Renal cortex interstitium (tissue), 15 donors: ENCODE results near the gene NBPF14. TPM values are rescaled to one million over a fixed set of nuclear protein-coding genes. Genes with fewer than 3 reads are reported as not detected.
"Not testable (repeated sequence)": the region's sequence is repeated elsewhere in the genome, so short reads cannot be mapped to it uniquely, and the experiment has no call there.

ENCODE experiments used
- DNase-seq, 11 donors: peaks; one replicate each; pipeline ENCODE4 v3.0.0-alpha.2; 2013; ENCODE audit warnings: low read depth in 9 of 11, low spot score in 4 of 11; ENCODE audit errors: extremely low read depth in 1 of 11
- long read RNA-seq, 16 experiments: transcript quantifications; one replicate each; lab custom pipeline, GENCODE V29; 2026
- polyA plus RNA-seq, 3 donors: library from polyadenylated mRNA; unstranded; fragments of 120-200 nt; gene quantifications; one replicate each; pipeline ENCODE4 v1.2.1, GENCODE V29; 2013; ENCODE audit not compliant: insufficient read length in 3 of 3

Gene NBPF14, protein sequence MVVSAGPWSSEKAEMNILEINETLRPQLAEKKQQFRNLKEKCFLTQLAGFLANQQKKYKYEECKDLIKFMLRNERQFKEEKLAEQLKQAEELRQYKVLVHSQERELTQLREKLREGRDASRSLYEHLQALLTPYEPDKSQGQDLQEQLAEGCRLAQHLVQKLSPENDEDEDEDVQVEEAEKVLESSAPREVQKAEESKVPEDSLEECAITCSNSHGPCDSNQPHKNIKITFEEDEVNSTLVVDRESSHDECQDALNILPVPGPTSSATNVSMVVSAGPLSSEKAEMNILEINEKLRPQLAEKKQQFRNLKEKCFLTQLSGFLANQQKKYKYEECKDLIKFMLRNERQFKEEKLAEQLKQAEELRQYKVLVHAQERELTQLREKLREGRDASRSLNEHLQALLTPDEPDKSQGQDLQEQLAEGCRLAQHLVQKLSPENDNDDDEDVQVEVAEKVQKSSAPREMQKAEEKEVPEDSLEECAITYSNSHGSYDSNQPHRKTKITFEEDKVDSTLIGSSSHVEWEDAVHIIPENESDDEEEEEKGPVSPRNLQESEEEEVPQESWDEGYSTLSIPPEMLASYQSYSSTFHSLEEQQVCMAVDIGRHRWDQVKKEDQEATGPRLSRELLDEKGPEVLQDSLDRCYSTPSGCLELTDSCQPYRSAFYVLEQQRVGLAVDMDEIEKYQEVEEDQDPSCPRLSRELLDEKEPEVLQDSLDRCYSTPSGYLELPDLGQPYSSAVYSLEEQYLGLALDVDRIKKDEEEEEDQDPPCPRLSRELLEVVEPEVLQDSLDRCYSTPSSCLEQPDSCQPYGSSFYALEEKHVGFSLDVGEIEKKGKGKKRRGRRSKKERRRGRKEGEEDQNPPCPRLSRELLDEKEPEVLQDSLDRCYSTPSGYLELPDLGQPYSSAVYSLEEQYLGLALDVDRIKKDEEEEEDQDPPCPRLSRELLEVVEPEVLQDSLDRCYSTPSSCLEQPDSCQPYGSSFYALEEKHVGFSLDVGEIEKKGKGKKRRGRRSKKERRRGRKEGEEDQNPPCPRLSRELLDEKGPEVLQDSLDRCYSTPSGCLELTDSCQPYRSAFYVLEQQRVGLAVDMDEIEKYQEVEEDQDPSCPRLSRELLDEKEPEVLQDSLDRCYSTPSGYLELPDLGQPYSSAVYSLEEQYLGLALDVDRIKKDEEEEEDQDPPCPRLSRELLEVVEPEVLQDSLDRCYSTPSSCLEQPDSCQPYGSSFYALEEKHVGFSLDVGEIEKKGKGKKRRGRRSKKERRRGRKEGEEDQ (N-terminal part only)
- polyA plus RNA-seq, result 10 to 100 TPM; 36.2 to 41.7 (median 36.4) TPM
- long read RNA-seq, donor 1, partial matches to known transcripts, result 0 of 2 reads
- long read RNA-seq, donor 1, other reads (novel, unspliced or antisense), result 0 of 2 reads
- long read RNA-seq, donor 2, result 0 reads
- long read RNA-seq, donor 3, partial matches to known transcripts, result 0 of 1 reads
- long read RNA-seq, donor 3, other reads (novel, unspliced or antisense), result 0 of 1 reads
- long read RNA-seq, donor 4, result 0 reads
- long read RNA-seq, donor 5, result 0 reads
- long read RNA-seq, donor 6, partial matches to known transcripts, result 5 of 7 reads
- long read RNA-seq, donor 6, other reads (novel, unspliced or antisense), result 0 of 7 reads
- long read RNA-seq, donor 7, result 0 reads
- long read RNA-seq, donor 8, partial matches to known transcripts, result 0 of 11 reads
- long read RNA-seq, donor 8, other reads (novel, unspliced or antisense), result 11 of 11 reads
- long read RNA-seq, donor 9, result 0 reads
- long read RNA-seq, donor 10, partial matches to known transcripts, result 0 of 8 reads
- long read RNA-seq, donor 10, other reads (novel, unspliced or antisense), result 8 of 8 reads
- long read RNA-seq, donor 11, result 0 reads
- long read RNA-seq, donor 12, partial matches to known transcripts, result 0 of 15 reads
- long read RNA-seq, donor 12, other reads (novel, unspliced or antisense), result 14 of 15 reads
- long read RNA-seq, donor 13, result 0 reads
- long read RNA-seq, donor 14, partial matches to known transcripts, result 0 of 4 reads
- long read RNA-seq, donor 14, other reads (novel, unspliced or antisense), result 0 of 4 reads
- long read RNA-seq, donor 15, partial matches to known transcripts, result 0 of 4 reads
- long read RNA-seq, donor 15, other reads (novel, unspliced or antisense), result 0 of 4 reads
- long read RNA-seq, donor 16, partial matches to known transcripts, result 0 of 19 reads
- long read RNA-seq, donor 16, other reads (novel, unspliced or antisense), result 18 of 19 reads

DNA sequence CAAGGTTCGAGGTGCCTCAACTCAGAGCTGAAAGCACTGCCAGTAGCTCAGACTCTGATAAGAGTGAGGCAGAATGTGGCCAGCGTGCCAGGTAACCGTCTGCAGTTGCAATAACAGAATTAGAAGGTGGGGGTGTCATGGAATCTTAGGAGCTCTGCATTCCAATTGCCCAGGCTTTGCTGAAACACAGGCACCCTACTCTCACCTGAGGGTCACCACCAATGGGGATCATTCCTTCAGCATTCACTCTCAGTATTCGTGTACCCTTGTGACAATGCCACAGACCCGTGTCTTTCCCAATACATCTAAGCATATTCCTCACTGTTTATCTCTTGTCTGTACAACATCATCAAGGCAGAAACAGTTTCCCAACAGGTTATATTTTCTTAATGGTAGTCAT lies at the start of gene NBPF14:
Gene NBPF14 (minus strand): TSS at position 101 of the 400 bp plus-strand sequence. CDS start 294 bp downstream, outside the sequence.
- not testable (repeated sequence) for DNase-seq

DNA sequence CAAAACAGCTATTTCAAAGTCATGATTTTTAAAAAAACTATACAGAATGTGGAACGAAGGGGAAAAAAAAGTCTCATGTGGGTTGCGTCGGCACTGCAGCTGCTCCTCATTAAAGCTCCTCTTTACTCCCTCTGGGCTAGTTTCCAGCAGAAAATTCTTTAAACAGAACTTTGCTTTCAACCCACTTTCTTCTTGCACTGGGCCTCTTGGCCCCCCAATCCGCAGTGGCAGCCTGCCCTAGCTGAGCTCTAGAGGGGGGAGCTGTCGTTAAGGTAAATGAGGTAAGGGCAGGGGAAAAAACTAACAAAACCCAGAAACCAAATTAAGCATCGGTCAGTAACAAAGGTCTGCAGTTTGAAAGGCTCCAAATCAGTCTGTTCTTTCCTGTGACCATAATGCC lies 29.6 kb upstream of the NBPF14 start:
- not testable (repeated sequence) for DNase-seq

DNA sequence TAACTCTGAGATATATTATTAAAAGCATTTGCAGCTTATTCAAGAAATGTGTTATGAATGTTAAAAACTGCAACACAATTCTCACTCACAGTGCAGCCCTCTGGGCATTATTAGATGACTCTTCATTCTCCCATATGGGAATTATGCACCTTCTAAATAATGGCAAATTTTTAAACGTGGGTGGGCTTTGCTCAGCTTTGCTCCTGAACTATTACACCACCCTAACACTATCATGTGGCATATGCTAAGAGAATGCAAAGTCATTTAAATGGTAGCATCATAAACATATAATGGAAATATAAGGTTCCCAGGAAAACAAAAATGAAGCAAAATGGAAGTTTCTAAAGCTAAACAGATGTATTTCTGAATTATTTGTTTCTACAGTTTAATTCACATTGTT lies 22.4 kb upstream of the NBPF14 start:
- not testable (repeated sequence) for DNase-seq

DNA sequence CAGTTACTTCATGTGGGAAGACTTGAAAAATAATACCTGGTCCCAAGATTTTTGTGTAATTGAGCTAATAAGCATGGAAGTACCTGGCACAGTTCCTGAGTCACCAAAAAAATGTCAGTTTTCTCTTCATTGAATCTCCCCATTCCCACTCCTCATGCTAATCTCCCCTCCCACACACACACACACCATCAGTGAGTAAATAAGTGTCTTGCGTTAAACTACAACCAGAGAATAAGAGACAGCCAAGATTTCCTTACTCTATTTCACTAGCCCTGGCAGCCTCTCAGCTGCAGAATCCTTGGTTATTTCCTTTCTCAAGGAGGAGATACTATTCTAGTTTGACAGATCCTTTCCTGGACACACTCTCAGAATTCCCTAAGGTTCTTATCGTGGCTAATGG lies 9.5 kb upstream of the NBPF14 start:
- peak in 1 of 11 donors; percentile 0 for DNase-seq

DNA sequence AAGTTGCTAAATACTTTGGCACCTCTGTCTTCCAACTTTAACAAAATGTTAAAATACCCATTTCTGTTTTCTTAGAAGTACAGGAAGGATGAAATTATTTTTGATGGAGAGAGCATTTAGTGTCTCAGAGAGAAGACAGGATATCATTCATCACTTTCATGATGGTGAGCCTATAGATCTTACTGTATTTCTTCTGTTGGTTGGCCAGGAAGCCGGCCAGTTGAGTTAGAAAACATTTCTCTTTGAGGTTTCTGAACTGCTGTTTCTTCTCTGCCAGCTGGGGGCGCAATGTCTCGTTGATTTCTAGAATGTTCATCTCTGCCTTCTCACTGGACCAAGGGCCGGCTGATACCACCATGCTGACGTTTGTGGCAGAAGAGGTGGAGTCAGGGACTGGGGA lies 451 bp downstream of the NBPF14 start:
- DNase-seq, result not testable (repeated sequence)

DNA sequence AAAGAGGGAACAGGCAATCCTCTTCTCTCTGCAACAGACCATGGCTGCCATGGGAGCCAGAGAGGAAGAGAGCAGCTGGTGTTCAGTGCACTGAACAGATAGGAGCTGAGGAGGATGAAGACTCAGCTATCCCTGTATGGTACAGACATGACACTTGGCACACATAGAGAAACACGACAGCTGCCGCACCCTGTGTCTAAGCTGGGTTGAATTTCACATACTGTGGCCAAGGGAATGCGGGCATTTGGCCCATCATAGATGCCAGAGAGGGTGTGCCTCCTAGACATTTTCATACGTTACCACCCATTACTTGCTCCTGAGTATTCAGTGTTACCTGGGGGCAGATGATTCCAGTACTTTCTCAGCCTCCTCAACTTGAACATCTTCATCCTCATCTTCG lies 4.7 kb downstream of the NBPF14 start:
- DNase-seq, result not testable (repeated sequence)

DNA sequence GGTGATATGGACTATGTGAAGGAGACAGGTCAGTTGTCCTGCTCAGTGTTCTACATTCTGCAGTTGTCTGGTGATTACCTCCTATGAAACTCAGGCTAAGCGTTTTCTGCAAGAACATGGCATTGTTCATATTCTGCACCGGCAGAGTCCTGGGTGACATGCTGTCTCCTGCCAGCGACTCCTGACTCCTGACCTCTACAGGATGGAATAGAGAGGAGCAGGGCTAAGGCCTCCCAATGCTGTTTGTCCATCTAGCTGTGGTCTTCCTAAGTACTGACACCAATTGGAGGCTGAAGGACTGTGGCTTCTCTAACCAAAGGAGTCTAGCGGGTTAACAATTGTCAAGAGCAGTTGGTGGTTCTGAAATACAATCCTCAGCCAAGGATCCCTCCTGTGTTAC lies 63.7 kb downstream of the NBPF14 start:
- not testable (repeated sequence) for DNase-seq

DNA sequence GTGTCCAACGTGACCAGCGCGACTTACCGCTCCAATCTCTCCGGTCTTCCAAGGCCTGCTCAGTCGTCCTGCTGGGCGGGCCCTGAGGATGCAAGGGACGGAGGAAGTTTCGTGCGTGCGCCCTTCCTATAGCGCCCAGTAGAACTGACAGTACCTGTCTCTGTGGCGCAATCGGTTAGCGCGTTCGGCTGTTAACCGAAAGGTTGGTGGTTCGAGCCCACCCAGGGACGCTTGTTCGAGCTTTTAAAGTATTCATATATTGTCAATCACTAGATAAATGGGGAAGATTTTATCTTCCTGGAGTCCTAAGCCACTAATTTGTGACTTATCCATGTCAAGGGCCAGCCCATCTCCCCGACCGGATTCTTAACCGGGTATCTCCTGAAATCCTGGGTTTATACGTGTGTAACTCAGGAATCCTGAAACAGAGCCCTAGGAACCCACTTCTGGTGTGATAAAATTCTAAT lies 66.7 kb downstream of the NBPF14 start:
- peak in 1 of 11 donors; percentile 0 for DNase-seq

DNA sequence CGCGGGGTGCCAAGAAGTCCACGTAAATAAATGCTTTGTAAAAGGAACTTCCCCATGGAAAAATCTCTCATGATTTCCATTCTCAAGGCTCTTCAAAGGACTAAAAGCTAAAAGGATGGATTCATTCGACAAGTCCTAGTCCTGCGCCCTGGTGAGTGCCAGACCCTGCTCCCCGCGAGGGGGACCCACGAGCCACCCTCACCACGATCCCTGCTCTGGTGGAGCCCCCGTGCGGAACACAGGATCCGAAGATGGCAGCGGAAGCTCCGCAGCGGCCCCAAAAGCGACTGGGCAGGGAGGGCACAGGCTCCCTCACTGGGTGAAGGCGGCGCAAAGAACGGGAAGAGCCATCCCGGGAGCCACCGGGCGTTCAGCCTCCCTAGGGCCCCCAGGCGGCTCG lies 67.2 kb downstream of the NBPF14 start:
- not testable (repeated sequence) for DNase-seq

DNA sequence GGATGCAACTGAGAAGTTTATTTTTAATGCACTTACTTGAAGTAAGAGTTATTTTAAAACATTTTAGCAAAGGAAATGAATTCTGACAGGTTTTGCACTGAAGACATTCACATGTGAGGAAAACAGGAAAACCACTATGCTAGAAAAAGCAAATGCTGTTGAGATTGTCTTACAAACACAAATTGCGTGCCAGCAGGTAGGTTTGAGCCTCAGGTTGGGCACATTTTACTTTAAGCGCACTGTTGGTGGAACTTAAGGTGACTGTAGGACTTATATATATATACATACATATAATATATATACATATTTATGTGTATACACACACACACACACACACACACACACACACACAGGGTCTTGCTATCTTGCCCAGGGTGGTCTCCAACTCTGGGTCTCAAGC lies 69.2 kb downstream of the NBPF14 start:
- not testable (repeated sequence) for DNase-seq

DNA sequence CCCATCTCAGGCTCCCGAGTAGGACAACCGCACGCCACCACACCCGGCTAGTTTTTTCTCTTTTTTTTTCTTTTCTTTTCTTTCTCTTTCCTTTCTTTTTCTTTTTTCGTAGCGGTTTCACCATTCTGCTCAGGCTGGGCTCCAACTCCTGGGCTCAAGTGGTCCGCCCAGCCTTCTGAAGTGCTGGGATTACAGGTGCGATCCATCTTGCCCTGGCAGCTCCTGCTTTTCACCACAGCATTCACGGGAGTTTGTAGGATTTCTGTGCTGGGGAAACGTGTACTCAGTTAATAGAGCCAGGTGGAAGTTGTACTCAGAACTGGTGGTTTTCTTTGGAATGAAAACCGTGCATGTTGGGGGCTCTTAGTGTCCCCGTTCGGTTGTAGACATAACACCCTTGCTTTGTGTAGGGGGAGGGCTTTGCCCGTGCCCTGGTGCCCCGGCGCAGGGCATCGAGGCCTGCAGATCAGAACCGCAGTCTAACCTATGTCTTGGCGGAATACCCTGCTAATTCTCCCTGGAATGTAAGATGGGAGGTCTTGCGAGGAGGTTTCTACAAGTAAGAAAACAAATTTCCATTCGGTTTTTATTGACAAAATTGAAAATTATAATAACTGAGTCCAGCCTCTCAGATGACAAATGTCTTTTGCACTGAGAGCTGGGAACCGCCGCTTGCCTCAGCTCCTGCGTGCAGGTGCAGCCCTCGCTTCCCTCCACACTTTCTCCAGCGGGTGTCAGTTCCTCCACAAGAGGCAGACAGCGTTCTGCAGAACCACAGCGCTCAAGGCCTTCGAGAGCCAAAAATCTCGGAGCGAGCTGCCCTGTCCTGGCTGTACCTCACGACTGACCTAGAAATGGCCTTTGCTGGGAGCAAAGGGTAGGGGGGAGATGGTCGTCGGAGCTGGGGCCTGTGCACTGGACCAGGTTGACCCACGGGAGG lies 72.3 kb downstream of the NBPF14 start:
- DNase-seq, result not testable (repeated sequence)

DNA sequence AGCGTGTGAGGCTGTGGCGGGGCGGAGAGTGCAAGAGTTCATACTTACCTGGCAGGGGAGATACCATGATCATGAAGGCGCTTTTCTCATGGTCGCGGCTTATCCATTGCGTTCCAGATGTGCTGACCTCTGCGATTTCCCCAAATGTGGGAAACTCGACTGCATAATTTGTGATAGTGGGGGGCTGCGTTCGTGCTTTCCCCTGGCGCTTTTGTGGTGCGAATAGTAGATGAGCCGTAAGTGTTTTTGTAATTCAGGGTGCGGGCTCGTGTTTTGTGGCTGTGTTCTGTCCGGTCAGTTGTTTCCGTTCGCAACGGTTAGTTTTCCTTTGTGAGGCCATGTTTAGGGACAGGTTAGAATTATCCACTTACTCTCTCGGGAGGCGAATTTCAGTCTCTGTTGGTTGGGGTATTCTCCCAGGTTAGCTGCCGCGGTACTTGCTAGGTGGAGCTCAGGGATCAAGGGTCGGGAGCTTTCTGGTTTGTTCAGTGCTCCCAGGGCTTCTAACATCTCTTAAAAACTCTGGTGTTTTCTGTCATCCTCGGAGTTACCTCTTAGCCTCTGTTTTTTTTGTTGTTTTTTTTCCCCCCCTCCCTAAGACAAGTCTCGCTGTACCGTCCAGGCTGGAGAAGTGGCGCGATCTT lies 73.1 kb downstream of the NBPF14 start:
- DNase-seq, result peak; percentile 55 to 96 (median 90)

DNA sequence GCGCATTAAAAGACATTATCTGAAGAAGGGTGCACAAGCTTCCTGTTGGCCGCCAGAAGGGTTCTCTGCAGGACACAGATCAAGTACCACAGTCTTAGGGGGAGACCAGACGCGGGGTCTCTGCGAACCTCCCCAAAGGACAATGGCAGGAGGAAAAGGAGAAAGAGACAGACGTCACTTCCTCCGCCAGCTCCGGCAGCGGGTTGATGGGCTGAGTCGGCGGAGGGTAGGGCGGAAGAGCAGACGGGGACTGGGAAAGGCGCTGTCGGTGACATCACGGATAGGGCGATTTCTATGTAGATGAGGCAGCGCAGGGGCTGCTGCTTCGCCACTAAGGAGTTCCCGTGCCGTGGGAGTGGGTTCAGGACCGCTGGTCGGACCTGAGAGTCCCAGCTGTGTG lies 73.7 kb downstream of the NBPF14 start:
- peak; percentile 28 to 80 (median 71) for DNase-seq

DNA sequence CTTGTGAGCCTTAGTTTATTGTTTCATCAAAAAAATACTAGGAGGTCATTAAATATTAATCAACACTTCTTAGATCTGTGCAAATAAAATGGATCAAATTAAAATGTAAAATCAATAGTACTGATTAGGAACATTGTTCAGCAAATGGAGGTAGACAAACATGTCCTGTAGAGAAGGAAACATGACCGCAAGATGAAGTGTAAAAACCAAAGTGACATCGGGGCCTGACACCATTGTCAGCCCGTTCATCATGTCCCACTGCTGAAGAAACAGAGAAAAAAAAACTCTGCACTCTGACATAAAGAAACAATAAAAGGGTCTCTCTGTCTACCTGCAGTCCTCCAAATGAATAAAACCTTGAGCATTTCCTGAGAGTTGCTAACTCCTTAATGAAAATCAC lies 81.5 kb downstream of the NBPF14 start:
- not testable (repeated sequence) for DNase-seq

DNA sequence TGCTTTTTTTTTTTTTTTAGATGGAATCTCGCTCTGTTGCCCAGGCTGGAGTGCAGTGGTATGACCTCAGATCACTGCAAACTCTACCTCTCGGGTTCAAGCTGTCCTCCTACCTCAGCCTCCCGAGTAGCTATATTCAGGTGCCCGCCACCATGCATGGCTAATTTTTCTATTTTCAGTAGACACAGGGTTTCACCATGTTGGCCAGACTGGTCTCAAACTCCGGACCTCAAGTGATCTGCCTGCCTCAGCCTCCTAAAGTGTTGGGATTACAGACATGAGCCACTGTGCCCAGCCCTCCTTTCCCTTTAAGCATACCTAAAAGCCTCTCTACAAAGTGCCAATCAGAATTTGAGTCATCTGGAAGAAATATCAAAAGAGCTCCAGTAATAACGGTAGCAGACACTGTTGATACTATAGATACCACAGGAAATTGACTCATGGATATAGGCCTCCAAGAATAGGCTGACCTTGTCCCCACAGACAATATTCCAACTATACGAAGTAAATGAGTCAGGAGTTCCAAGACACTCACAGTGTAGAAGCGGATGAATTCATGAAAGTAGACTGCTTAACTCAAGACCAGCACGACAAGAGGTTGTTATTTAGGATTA lies 83.1 kb downstream of the NBPF14 start:
- DNase-seq, result not testable (repeated sequence)
